Measurements from ENCODE around the gene SAMSN1.

- TF ChIP-seq POLR2A (IDR thresholded peaks at IDR 0.05) (no peak), CTCF (IDR thresholded peaks at IDR 0.05 in 8 of 11, conservative IDR thresholded peaks at IDR 0.05 in 3 of 11) (no peak)
These were observed 92.6 kb downstream of the SAMSN1 start for GRCh38 chr21:14453339-14454015.
